GM23338 (cell line): Measurements from ENCODE around the gene MCUR1. TPM values are rescaled to one million over a fixed set of nuclear protein-coding genes. Genes with fewer than 3 reads are reported as not detected.

ENCODE experiments used
- ATAC-seq: fragments of 200-7000 bp; cut with Tn5 transposase; 3 replicates; pipeline ENCODE4 v1.9.1; 2020
- DNase-seq: peaks from one replicate; pipeline ENCODE4 v3.0.0-alpha.2; 2015; ENCODE audit warnings: low spot score
- H2AFZ ChIP-seq: fragments of 200-600 bp; sonication (generic); 2 replicates; pipeline ENCODE4 v1.8.0; 2016; ENCODE audit warnings: antibody characterized with exemption, mild to moderate bottlenecking, moderate library complexity
- H3F3A ChIP-seq: fragments of 200-600 bp; sonication (generic); replicated peaks from 2 replicates; pipeline ENCODE4 v1.8.0; 2017; ENCODE audit warnings: antibody characterized with exemption, mixed run types, low read depth
- H3K27ac ChIP-seq: fragments of 200-600 bp; sonication (generic); 2 replicates; pipeline ENCODE4 v1.6.1; 2016; ENCODE audit warnings: low read depth
- H3K27me3 ChIP-seq: fragments of 200-600 bp; sonication (generic); 2 replicates; pipeline ENCODE4 v1.8.0; 2016; ENCODE audit warnings: mild to moderate bottlenecking, mixed run types, moderate library complexity; ENCODE audit not compliant: insufficient read depth
- H3K36me3 ChIP-seq: fragments of 200-600 bp; sonication (generic); 2 replicates; pipeline ENCODE4 v1.8.0; 2016; ENCODE audit warnings: mild to moderate bottlenecking; ENCODE audit not compliant: insufficient read depth
- H3K4me1 ChIP-seq: fragments of 200-600 bp; sonication (generic); 2 replicates; pipeline ENCODE4 v1.8.0; 2016; ENCODE audit warnings: mild to moderate bottlenecking, moderate library complexity; ENCODE audit not compliant: insufficient read depth
- H3K4me2 ChIP-seq: fragments of 200-600 bp; sonication (generic); 2 replicates; pipeline ENCODE4 v1.7.1; 2017; ENCODE audit warnings: mixed run types
- H3K4me3 ChIP-seq: fragments of 200-600 bp; sonication (generic); 2 replicates; pipeline ENCODE4 v1.6.1; 2016; ENCODE audit warnings: mixed run types
- H3K79me2 ChIP-seq: fragments of 200-600 bp; sonication (generic); replicated peaks from 2 replicates; pipeline ENCODE4 v1.8.0; 2017; ENCODE audit warnings: mild to moderate bottlenecking; ENCODE audit not compliant: insufficient read depth
- H3K9me2 ChIP-seq: fragments of 200-600 bp; sonication (generic); 2 replicates; pipeline ENCODE4 v1.8.0; 2017; ENCODE audit not compliant: insufficient read depth
- H4K20me1 ChIP-seq: fragments of 200-600 bp; sonication (generic); replicated peaks from 2 replicates; pipeline ENCODE4 v1.8.0; 2017; ENCODE audit warnings: mild to moderate bottlenecking; ENCODE audit not compliant: insufficient read depth
- H3K27ac Mint-ChIP-seq: 2 replicates; pipeline ENCODE4 v1.8.0; 2020; ENCODE audit warnings: inconsistent platforms, mild to moderate bottlenecking, moderate library complexity, mixed read lengths
- H3K27me3 Mint-ChIP-seq: 3 replicates; pipeline ENCODE4 v1.8.0; 2022; ENCODE audit warnings: low read depth, mild to moderate bottlenecking, moderate library complexity, mixed read lengths, inconsistent platforms; ENCODE audit not compliant: insufficient read depth, poor library complexity
- H3K36me3 Mint-ChIP-seq: 3 replicates; pipeline ENCODE4 v1.8.0; 2021; ENCODE audit warnings: low read depth, mild to moderate bottlenecking, inconsistent platforms, moderate library complexity, mixed read lengths
- H3K4me1 Mint-ChIP-seq: 3 replicates; pipeline ENCODE4 v1.8.0; 2020; ENCODE audit warnings: mild to moderate bottlenecking, inconsistent platforms, mixed read lengths
- H3K4me3 Mint-ChIP-seq: 3 replicates; pipeline ENCODE4 v1.8.0; 2021; ENCODE audit warnings: moderate library complexity, mild to moderate bottlenecking, inconsistent platforms, mixed read lengths
- H3K9me3 Mint-ChIP-seq: 3 replicates; pipeline ENCODE4 v1.8.0; 2020; ENCODE audit warnings: moderate library complexity, mild to moderate bottlenecking, inconsistent platforms, mixed read lengths
- CREB1 ChIP-seq: fragments of 250-450 bp; sonication (Bioruptor Pico); IDR thresholded peaks from 2 replicates; pipeline ENCODE4 v1.5.0; 2020; ENCODE audit warnings: low read depth, mild to moderate bottlenecking, moderate library complexity
- EZH2 ChIP-seq: fragments of 200-600 bp; sonication (generic); IDR thresholded peaks from one replicate; pipeline ENCODE4 v1.8.0; 2017; ENCODE audit warnings: antibody characterized with exemption, mild to moderate bottlenecking, low read depth; ENCODE audit not compliant: unreplicated experiment
- JUNB ChIP-seq: IDR thresholded peaks from one replicate; pipeline ENCODE4 v1.6.1; 2016; ENCODE audit warnings: antibody characterized with exemption; ENCODE audit not compliant: unreplicated experiment
- ZNF331 ChIP-seq: fragments of 250-450 bp; sonication (Bioruptor Pico); IDR thresholded peaks from 2 replicates; pipeline ENCODE4 v1.5.0; 2020; ENCODE audit warnings: low read depth, mild to moderate bottlenecking, moderate library complexity
- polyA plus RNA-seq: library from polyadenylated mRNA; unstranded; fragments of >200 nt; fragmentation: Nextera tagmentation; extraction: Ambion mirVana; gene quantifications from 2 replicates; pipeline ENCODE4 v1.2.1, GENCODE V29; 2016
- total RNA-seq: library from RNA; depleted of rRNA; stranded (reverse); fragments of >200 nt; shearing (Covaris generic); gene quantifications from 2 replicates; pipeline ENCODE4 v1.2.3, GENCODE V29; 2014
- TF ChIP-seq, protein P1 (sequence below): fragments of 250-450 bp; sonication (Bioruptor Pico); IDR thresholded peaks from 2 replicates; pipeline ENCODE4 v1.5.0; 2020; ENCODE audit warnings: mild to moderate bottlenecking, moderate library complexity
- TF ChIP-seq, protein P2 (sequence below): IDR thresholded peaks from 2 replicates; pipeline ENCODE4 v1.6.1; 2016; ENCODE audit warnings: antibody characterized with exemption
- TF ChIP-seq, protein P3 (sequence below): IDR thresholded peaks from one replicate; pipeline ENCODE4 v1.6.1; 2018; ENCODE audit warnings: antibody characterized with exemption; ENCODE audit not compliant: unreplicated experiment

The MCUR1 gene
- total and polyA plus RNA-seq, 2 experiments from 2014 or later = 21.0 to 65.3 TPM

DNA sequence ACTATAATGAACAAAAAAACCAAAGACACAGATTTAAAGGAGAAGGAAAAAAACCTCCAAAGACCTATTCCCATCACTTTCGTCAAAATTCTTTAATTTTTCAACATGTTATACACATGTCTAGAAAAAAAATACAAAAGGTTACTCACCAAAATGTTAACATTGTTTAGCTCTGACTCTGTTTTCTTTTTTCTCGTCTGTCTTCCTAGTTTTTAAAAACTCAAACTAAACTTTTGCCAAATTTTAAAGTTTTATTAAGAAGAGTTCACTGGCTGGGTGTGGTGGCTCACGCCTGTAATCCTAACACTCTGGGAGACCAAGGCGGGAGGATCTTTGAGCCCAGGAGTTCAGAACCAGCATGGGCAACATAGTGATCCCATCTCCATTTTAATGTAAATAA is 10.8 kb downstream of the MCUR1 start (continued):
- TF ChIP-seq, protein P1, sequence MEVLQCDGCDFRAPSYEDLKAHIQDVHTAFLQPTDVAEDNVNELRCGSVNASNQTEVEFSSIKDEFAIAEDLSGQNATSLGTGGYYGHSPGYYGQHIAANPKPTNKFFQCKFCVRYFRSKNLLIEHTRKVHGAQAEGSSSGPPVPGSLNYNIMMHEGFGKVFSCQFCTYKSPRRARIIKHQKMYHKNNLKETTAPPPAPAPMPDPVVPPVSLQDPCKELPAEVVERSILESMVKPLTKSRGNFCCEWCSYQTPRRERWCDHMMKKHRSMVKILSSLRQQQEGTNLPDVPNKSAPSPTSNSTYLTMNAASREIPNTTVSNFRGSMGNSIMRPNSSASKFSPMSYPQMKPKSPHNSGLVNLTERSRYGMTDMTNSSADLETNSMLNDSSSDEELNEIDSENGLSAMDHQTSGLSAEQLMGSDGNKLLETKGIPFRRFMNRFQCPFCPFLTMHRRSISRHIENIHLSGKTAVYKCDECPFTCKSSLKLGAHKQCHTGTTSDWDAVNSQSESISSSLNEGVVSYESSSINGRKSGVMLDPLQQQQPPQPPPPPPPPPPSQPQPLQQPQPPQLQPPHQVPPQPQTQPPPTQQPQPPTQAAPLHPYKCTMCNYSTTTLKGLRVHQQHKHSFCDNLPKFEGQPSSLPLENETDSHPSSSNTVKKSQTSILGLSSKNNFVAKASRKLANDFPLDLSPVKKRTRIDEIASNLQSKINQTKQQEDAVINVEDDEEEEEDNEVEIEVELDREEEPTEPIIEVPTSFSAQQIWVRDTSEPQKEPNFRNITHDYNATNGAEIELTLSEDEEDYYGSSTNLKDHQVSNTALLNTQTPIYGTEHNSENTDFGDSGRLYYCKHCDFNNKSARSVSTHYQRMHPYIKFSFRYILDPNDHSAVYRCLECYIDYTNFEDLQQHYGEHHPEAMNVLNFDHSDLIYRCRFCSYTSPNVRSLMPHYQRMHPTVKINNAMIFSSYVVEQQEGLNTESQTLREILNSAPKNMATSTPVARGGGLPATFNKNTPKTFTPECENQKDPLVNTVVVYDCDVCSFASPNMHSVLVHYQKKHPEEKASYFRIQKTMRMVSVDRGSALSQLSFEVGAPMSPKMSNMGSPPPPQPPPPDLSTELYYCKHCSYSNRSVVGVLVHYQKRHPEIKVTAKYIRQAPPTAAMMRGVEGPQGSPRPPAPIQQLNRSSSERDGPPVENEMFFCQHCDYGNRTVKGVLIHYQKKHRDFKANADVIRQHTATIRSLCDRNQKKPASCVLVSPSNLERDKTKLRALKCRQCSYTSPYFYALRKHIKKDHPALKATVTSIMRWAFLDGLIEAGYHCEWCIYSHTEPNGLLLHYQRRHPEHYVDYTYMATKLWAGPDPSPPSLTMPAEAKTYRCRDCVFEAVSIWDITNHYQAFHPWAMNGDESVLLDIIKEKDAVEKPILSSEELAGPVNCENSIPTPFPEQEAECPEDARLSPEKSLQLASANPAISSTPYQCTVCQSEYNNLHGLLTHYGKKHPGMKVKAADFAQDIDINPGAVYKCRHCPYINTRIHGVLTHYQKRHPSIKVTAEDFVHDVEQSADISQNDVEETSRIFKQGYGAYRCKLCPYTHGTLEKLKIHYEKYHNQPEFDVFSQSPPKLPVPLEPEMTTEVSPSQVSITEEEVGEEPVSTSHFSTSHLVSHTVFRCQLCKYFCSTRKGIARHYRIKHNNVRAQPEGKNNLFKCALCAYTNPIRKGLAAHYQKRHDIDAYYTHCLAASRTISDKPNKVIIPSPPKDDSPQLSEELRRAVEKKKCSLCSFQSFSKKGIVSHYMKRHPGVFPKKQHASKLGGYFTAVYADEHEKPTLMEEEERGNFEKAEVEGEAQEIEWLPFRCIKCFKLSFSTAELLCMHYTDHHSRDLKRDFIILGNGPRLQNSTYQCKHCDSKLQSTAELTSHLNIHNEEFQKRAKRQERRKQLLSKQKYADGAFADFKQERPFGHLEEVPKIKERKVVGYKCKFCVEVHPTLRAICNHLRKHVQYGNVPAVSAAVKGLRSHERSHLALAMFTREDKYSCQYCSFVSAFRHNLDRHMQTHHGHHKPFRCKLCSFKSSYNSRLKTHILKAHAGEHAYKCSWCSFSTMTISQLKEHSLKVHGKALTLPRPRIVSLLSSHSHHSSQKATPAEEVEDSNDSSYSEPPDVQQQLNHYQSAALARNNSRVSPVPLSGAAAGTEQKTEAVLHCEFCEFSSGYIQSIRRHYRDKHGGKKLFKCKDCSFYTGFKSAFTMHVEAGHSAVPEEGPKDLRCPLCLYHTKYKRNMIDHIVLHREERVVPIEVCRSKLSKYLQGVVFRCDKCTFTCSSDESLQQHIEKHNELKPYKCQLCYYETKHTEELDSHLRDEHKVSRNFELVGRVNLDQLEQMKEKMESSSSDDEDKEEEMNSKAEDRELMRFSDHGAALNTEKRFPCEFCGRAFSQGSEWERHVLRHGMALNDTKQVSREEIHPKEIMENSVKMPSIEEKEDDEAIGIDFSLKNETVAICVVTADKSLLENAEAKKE (CRISPR knock-in tag) = no peak
- TF ChIP-seq JUNB = no peak
- no peak for TF ChIP-seq CREB1
- TF ChIP-seq, protein P2, sequence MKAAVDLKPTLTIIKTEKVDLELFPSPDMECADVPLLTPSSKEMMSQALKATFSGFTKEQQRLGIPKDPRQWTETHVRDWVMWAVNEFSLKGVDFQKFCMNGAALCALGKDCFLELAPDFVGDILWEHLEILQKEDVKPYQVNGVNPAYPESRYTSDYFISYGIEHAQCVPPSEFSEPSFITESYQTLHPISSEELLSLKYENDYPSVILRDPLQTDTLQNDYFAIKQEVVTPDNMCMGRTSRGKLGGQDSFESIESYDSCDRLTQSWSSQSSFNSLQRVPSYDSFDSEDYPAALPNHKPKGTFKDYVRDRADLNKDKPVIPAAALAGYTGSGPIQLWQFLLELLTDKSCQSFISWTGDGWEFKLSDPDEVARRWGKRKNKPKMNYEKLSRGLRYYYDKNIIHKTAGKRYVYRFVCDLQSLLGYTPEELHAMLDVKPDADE = no peak
- TF ChIP-seq EZH2 = no peak

DNA sequence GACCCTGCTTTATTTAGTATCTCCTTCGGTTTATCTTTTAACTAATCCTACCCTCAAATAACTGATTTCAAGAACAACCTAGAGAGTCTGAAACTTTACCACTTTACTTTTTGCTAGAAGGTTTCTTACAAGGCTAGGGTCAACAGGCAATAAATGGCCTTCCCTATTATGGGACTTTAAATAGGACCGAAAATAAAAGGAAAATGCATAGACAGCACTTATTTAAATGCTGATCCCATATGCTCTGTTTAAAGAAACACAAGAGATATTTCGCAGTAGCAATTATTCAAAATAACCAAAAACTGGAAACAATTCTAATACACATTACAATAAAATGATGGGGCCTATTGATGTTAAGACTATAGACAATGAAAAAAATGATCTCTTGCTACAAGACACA is 13.7 kb downstream of the MCUR1 start:
- Mint-ChIP-seq H3K4me1 (no peaks in the 10 kb centered on the region), H3K27me3 (no peaks in the 10 kb centered on the region), H3K27ac (no peak overlapping the region), H3K4me3 (no peak overlapping the region), H3K9me3 (no peaks in the 10 kb centered on the region), H3K36me3 (peaks cover 48% of the 10 kb centered on the region)
- no peaks in the 10 kb centered on the region for H3F3A ChIP-seq
- no peak for ATAC-seq
- peaks cover 12% of the 10 kb centered on the region for H4K20me1 ChIP-seq
- no peaks in the 10 kb centered on the region for H3K27me3 ChIP-seq
- no peak for DNase-seq
- no peak overlapping the region for H3K4me2 ChIP-seq
- no peak overlapping the region for H2AFZ ChIP-seq
- peaks cover 17% of the 10 kb centered on the region; the same call in 1 of the 2 replicates for H3K36me3 ChIP-seq
- no peaks in the 10 kb centered on the region for H3K4me1 ChIP-seq
- no peaks in the 10 kb centered on the region; the same call in 1 of the 2 replicates for H3K79me2 ChIP-seq
- H3K9me2 ChIP-seq = no peaks in the 10 kb centered on the region
- no peak overlapping the region for H3K27ac ChIP-seq
- H3K4me3 ChIP-seq = no peak overlapping the region
- TF ChIP-seq, protein P3, sequence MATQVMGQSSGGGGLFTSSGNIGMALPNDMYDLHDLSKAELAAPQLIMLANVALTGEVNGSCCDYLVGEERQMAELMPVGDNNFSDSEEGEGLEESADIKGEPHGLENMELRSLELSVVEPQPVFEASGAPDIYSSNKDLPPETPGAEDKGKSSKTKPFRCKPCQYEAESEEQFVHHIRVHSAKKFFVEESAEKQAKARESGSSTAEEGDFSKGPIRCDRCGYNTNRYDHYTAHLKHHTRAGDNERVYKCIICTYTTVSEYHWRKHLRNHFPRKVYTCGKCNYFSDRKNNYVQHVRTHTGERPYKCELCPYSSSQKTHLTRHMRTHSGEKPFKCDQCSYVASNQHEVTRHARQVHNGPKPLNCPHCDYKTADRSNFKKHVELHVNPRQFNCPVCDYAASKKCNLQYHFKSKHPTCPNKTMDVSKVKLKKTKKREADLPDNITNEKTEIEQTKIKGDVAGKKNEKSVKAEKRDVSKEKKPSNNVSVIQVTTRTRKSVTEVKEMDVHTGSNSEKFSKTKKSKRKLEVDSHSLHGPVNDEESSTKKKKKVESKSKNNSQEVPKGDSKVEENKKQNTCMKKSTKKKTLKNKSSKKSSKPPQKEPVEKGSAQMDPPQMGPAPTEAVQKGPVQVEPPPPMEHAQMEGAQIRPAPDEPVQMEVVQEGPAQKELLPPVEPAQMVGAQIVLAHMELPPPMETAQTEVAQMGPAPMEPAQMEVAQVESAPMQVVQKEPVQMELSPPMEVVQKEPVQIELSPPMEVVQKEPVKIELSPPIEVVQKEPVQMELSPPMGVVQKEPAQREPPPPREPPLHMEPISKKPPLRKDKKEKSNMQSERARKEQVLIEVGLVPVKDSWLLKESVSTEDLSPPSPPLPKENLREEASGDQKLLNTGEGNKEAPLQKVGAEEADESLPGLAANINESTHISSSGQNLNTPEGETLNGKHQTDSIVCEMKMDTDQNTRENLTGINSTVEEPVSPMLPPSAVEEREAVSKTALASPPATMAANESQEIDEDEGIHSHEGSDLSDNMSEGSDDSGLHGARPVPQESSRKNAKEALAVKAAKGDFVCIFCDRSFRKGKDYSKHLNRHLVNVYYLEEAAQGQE = no peak
- no peak for TF ChIP-seq ZNF331 (CRISPR knock-in tag)
- no peak for TF ChIP-seq CREB1
